Activated naive CD4-positive, alpha-beta T cell treated with Interleukin-2 at 50 U/mL for 16 hours (primary cell): Measurements from ENCODE around the gene SURF4.
"Not testable (repeated sequence)": the region's sequence is repeated elsewhere in the genome, so short reads cannot be mapped to it uniquely, and the experiment has no call there.

Experiments used
- DNase-seq: peaks from one replicate; pipeline ENCODE4 v3.0.0-alpha.2; 2020

SURF4 gene

DNA sequence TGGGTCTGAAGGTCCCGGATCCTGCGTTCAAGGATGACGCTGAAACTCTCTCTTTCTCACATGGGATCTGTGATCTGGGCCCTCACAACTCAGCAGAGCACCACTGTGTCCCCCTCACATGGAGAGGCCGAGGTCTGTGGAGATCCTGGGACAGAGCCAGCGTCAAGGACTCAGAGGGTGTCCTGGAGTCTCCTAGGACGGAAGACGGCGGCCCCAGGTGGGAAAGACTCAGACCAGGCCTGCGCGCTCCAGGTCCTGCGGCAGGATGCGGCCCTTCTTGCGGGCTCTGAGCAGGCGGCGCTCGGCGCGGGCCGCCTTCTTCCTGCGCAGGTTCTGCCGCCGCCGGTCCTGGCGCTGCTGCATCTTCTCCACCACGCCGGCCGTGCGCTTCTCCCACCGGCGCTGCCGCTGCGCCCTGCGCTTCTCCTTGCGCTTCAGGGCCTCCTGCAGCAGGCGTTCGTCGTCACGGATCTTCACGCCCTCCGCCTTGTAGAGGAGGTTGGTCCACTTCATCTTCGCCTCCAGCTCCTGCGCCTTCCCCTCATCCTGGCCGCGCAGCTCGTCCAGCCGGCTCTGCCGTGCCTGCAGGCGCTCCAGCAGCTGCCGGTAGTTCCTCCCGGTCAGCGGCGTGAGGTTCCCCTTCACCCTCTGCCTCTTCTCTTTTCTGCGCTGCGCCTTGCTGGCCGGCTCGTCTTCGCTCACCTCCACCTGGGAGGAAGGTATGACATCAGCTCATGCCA lies 44.0 kb downstream of the SURF4 start:
- no peak for DNase-seq

DNA sequence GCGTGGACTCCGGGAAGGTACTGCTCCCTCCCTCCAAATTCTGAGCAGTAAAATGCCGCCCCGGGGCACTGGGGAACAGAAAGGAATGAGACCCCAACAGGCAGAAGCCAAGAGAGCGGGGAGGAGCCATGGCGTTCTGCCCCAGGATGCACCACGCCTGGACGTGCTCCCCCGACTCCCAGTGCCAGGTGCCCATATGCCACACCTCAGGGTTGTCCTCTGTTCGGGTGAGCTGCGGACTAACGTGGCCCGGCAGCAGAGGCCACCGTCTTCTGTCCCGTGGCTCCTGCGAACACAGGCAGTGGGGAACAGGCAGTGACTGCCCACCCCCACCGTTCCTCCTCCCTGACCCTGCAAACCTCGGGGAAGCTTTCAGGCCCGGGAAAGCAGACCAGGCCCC lies 44.6 kb downstream of the SURF4 start:
- DNase-seq = no peak

DNA sequence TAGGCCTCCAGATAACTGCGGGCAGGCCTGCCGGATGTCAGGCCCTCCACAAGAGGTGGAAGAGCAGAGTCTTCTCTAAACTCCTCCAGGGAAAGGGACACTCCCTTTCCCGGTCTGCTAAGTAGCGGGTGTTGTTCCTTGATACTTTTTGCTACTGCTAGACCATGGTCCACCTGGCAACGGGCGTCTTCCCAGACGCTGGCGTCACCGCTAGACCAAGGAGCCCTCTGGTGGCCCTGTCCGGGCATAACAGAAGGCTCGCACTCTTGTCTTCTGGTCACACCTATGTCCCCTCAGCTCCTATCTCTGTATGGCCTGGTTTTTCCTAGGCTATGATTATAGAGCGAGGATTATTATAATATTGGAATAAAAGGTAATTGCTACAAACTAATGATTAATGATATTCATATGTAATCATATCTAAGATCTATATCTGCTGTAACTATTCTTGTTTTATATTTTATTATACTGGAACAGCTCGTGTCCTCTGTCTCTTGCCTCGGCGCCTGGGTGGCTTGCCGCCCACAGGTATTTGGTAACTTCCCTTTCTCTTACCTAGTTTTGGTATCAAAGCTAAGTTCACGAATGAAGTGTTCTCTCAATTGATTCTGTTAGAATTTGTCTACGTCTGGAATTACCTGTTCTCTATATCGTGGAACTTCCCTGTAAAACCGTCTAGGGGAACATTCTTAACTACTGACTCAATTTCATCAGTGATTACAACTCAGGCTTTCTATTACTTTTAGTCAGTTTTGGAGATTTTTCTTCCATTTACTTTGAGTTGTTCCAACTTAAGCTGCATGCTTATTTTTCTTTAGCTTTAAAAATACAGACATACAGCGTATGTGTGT lies 46.3 kb downstream of the SURF4 start:
- not testable (repeated sequence) for DNase-seq

DNA sequence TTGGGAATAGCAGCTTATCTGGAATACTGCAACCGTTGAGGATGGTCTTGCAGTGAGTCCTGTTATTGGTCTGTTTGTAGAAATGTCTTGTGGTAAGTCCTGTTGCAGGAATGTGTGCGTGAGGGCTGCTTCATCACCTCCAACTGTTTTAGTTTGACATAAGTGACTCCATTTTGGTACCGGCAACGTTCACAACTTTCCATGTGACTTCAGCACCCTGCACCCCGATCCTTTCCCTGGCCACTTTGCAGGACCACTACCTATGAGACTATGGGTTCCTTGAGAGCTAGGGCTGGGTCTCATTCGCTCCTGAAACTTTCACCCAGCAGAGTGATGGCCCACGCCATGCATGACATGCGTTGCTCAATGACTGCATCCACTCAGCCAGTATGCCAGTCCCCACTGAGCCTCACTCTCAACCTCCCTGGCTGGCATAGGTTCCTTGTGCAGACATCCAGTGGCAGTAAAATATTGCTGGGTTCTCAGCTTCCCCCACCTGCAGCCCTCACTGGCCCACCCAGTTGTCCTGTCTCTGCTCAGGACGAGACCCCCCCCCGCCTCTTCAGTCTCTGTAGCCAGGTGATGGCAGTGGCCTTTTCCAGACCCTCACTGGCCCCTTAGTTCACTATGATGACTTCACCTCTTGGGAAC lies 47.9 kb downstream of the SURF4 start:
- DNase-seq = no peak

DNA sequence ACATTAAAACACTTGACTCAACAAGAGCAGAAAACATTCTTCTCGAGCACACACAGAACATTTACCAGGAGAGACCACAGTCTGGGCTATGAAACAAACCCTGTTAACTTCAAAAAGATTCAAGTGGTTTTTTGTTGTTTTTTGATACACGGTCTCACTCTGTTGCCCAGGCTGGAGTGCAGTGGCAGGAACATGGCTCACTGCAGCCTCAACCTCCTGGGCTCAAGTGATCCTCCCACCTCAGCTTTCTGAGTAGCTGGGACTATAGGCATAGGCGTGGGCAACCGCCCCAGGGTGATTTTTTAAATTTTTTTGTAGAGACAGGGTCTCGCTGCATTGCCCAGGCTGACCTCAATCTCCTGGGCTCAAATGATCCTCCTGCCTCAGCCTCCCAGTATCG lies 48.8 kb downstream of the SURF4 start:
- DNase-seq = not testable (repeated sequence)

DNA sequence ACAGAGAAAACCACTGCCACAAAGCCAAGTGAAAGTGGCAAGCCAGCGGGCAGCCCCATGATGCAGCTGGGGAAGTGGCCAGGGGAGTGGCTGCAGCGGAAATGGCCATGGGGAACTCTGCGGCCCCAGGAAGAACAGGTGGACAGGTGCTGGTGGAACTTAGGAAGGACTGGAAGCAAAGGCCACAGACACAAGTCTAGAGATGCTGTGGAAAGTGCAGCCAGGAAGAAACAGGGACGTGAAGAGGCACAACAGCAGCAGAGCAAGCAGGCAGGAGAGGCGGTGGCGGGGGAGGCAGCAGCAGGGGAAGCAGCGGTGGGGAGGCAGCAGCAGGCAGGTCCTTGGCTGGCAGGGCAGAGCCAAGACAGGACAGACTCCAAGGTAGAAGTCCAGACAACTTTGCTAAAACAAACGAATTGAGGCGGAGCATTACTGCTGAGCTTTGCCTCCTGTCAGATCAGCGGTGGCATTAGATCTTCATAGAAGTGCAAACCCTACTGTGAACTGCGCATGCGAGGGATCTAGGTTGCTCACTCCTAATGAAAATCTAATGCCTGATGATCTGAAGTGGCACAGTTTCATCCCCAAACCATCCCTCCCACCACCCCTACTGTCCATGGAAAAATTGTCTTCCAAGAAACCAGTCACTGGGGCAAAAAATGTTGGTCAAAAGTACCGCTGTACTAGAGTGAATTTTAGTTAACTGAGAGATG lies 51.7 kb downstream of the SURF4 start:
- DNase-seq = no peak

DNA sequence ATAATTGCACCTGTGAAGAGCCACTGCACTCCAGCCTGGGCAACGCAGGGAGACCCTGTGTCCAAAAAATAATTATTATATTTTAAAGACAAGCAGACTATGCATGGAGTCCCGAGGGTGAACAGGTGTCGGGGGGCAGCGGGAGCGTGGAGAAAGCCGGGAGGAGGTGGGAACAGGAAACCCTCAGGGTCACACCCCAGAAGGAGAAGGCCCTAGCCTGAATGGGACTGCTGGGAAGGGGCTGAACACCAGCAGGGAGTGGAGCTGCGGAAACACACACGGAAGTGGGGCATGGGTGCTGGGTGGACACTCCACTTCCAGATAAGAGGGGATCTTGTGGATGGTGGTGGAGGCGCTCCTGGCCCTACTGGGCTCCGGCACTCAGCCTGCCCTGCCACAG lies 52.6 kb downstream of the SURF4 start:
- no peak for DNase-seq

DNA sequence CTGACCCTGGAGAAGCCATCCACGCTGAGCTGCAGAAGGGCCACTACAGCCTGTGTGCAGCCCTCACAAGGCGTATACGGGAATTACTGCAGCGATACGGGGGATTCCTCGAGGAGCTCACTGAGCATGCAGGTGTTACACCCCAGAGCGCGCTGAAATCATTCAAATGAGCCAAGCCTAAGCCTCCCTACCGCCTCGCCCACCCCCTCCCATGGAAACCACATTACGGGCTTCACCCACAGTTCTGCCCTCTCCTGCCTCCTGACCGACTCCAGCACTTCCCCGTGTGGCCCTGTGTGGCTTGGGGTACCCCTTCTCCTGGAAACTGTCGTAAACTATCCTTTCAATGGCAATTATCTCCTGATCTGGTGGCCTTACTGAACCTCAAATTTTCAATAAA lies 53.2 kb downstream of the SURF4 start:
- DNase-seq = no peak

DNA sequence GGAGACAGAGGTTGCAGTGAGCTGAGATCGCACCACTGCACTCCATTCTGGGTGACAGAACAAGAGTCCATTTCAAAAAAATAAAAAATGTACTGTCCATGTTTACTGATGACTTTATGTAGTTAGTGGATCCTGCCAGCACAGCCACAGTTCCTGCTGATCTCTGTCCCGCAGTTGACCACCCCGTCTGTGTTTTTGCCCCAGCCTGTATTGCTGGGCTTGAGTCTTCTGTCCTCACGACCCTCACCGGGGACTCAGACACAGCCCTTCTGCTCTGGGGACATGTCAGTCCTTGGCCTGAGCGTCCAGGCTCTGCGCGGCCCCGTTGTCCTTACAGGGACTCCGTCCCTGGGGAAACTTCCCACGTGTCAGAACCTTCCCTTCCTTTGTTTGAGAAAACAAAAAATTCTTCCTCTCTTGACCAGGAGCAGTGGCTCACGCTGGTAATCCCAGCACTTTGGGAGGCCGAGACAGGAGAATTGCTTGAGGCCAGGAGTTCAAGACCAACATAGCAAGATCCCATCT lies 54.4 kb downstream of the SURF4 start:
- DNase-seq = no peak

DNA sequence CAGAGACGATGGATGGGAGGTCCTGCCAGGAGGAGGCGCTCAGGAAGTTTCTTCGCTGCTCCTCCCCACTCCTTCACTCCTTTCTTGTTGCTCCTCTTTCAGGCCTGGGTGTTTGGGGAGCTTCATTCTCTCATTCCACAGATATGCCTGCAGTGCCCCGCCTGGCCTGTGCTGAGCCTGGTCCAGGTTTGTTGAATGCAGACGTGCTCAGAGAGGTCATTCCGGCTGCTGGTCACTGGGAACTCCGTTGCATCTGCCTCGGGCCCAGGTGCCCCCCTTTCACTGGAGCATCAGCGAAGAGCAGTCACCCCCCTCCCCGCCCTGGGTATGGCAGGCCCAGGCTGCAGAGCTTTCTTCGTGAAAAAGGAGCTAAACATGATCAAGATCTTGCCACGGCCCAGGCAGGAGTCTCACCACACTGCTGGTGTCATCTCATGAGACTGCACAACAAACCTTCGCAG lies 55.4 kb downstream of the SURF4 start:
- DNase-seq = no peak

DNA sequence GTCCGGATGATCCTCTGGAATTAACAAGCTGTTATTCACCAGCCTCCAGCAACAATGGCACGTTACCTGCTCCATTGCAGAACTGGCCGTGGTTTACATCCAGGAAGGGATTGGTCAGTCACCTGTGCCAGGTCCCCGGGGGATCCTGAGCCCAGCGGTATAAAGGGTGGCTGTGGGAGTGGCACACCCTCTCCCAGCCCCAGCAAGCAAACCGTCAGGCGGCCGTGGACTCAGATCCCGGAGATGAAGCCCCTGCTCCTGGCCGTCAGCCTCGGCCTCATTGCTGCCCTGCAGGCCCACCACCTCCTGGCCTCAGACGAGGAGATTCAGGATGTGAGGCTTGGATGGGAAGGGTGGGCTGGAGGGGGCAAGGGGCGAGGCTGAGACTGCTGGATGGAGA lies 58.3 kb downstream of the SURF4 start:
- not testable (repeated sequence) for DNase-seq

DNA sequence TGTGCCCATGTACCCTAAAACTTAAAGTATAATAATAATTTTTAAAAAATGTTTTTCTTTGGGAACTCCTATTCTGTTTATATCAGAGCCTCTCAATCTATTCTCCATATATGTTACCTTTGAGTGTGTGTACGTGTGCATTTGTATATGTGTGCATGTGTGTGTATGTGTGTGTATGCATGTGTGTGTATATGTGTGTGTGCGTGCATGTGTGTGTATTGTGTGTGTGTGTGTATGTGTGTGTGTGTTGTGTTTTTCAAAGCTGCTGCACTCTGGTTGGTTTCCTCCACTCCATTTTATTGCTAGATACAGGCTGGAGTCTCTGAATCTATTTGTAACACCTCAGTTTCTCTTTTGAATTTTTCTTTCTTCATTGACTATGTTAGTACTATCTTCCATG lies 59.9 kb downstream of the SURF4 start:
- DNase-seq = no peak
